HEK293 (cell line): Measurements from ENCODE around the gene SARS2.

Experiments used
- GLIS2 ChIP-seq: fragments of 450-650 bp; formaldehyde crosslinking; IDR thresholded peaks from 2 replicates; pipeline ENCODE4 v1.5.1; 2016; ENCODE audit warnings: missing biosample characterization, missing genetic modification characterization
- HOXA7 ChIP-seq: sonication (generic); formaldehyde crosslinking; IDR thresholded peaks from 2 replicates; pipeline ENCODE4 v1.8.1; 2022; ENCODE audit warnings: missing genetic modification reagents, borderline replicate concordance
- RBAK ChIP-seq: fragments of 450-650 bp; formaldehyde crosslinking; IDR thresholded peaks from 2 replicates; pipeline ENCODE4 v1.5.1; 2016; ENCODE audit warnings: missing biosample characterization, missing genetic modification characterization
- SP7 ChIP-seq: fragments of 450-650 bp; formaldehyde crosslinking; IDR thresholded peaks from 2 replicates; pipeline ENCODE4 v1.5.1; 2016; ENCODE audit warnings: missing biosample characterization, missing genetic modification characterization
- YY1 ChIP-seq: fragments of 450-650 bp; formaldehyde crosslinking; IDR thresholded peaks from 2 replicates; pipeline ENCODE4 v1.5.1; 2018; ENCODE audit warnings: missing biosample characterization, missing genetic modification characterization
- ZFHX2 ChIP-seq: fragments of 450-650 bp; formaldehyde crosslinking; conservative IDR thresholded peaks from 2 replicates; pipeline ENCODE4 v1.5.1; 2016; ENCODE audit warnings: missing biosample characterization, missing genetic modification characterization
- ZFP3 ChIP-seq: fragments of 450-650 bp; formaldehyde crosslinking; IDR thresholded peaks from 2 replicates; pipeline ENCODE4 v1.5.1; 2016; ENCODE audit warnings: low read depth, missing biosample characterization, missing genetic modification characterization
- ZNF169 ChIP-seq: fragments of 450-650 bp; formaldehyde crosslinking; IDR thresholded peaks from 2 replicates; pipeline ENCODE4 v1.5.1; 2016; ENCODE audit warnings: missing biosample characterization, missing genetic modification characterization
- ZNF184 ChIP-seq: fragments of 450-650 bp; IDR thresholded peaks from 2 replicates; pipeline ENCODE4 v1.5.1; 2018; ENCODE audit warnings: missing biosample characterization, mild to moderate bottlenecking, missing genetic modification characterization
- ZNF2 ChIP-seq: fragments of 450-650 bp; formaldehyde crosslinking; IDR thresholded peaks from 2 replicates; pipeline ENCODE4 v1.5.1; 2016; ENCODE audit warnings: missing biosample characterization, missing genetic modification characterization
- ZNF223 ChIP-seq: fragments of 450-650 bp; formaldehyde crosslinking; IDR thresholded peaks from 2 replicates; pipeline ENCODE4 v1.5.1; 2016; ENCODE audit warnings: missing biosample characterization, missing genetic modification characterization
- ZNF274 ChIP-seq, 2 experiments: fragments of 200-500 bp in 1 of 2; fragments of 450-650 bp in 1 of 2; sonication (Bioruptor generic) in 1 of 2; formaldehyde crosslinking in 1 of 2; IDR thresholded peaks; 2 replicates each; pipeline versions ENCODE4 v1.5.1 to v1.6.1; 2014 to 2016; ENCODE audit warnings: borderline replicate concordance in 1 of 2, inconsistent platforms in 1 of 2, low read length in 1 of 2, missing biosample characterization in 1 of 2, missing genetic modification characterization in 1 of 2
- ZNF280D ChIP-seq: fragments of 450-650 bp; formaldehyde crosslinking; IDR thresholded peaks from 2 replicates; pipeline ENCODE4 v1.5.1; 2016; ENCODE audit warnings: missing biosample characterization, missing genetic modification characterization
- ZNF292 ChIP-seq: fragments of 450-650 bp; formaldehyde crosslinking; IDR thresholded peaks from 2 replicates; pipeline ENCODE4 v1.5.1; 2016; ENCODE audit warnings: low read depth, missing biosample characterization, missing genetic modification characterization, borderline replicate concordance
- ZNF341 ChIP-seq: fragments of 450-650 bp; formaldehyde crosslinking; IDR thresholded peaks from 2 replicates; pipeline ENCODE4; 2016; ENCODE audit warnings: low read depth, missing biosample characterization, missing genetic modification characterization
- ZNF48 ChIP-seq: fragments of 450-650 bp; formaldehyde crosslinking; IDR thresholded peaks from 2 replicates; pipeline ENCODE4 v1.5.1; 2016; ENCODE audit warnings: missing biosample characterization, missing genetic modification characterization
- ZNF501 ChIP-seq: fragments of 450-650 bp; formaldehyde crosslinking; IDR thresholded peaks from 2 replicates; pipeline ENCODE4 v1.5.1; 2016; ENCODE audit warnings: missing biosample characterization, missing genetic modification characterization
- ZNF521 ChIP-seq: fragments of 450-650 bp; formaldehyde crosslinking; IDR thresholded peaks from 2 replicates; pipeline ENCODE4 v1.5.1; 2017; ENCODE audit warnings: missing biosample characterization, mild to moderate bottlenecking, missing genetic modification characterization
- ZNF529 ChIP-seq: fragments of 450-650 bp; formaldehyde crosslinking; IDR thresholded peaks from 2 replicates; pipeline ENCODE4 v1.5.1; 2017; ENCODE audit warnings: missing genetic modification characterization, missing biosample characterization; ENCODE audit not compliant: insufficient replicate concordance
- ZNF610 ChIP-seq: fragments of 450-650 bp; formaldehyde crosslinking; IDR thresholded peaks from 2 replicates; pipeline ENCODE4 v1.5.1; 2016; ENCODE audit warnings: missing biosample characterization, missing genetic modification characterization, borderline replicate concordance
- ZNF791 ChIP-seq: fragments of 450-650 bp; formaldehyde crosslinking; IDR thresholded peaks from 2 replicates; pipeline ENCODE4 v1.5.1; 2016; ENCODE audit warnings: missing biosample characterization, missing genetic modification characterization
- ZNF843 ChIP-seq: fragments of 450-650 bp; formaldehyde crosslinking; IDR thresholded peaks from 2 replicates; pipeline ENCODE4 v1.5.1; 2016; ENCODE audit warnings: missing biosample characterization, missing genetic modification characterization
- ZSCAN30 ChIP-seq: fragments of 450-650 bp; IDR thresholded peaks from 2 replicates; pipeline ENCODE4 v1.5.1; 2018; ENCODE audit warnings: missing biosample characterization, mild to moderate bottlenecking, missing genetic modification characterization, moderate library complexity
- ZSCAN4 ChIP-seq: fragments of 450-650 bp; formaldehyde crosslinking; IDR thresholded peaks from 2 replicates; pipeline ENCODE4 v1.5.1; 2017; ENCODE audit warnings: missing biosample characterization, missing genetic modification characterization
- ZXDB ChIP-seq: fragments of 450-650 bp; formaldehyde crosslinking; IDR thresholded peaks from 2 replicates; pipeline ENCODE4 v1.5.1; 2016; ENCODE audit warnings: missing biosample characterization, missing genetic modification characterization
- TF ChIP-seq, protein P1 (sequence below): fragments of 450-650 bp; formaldehyde crosslinking; IDR thresholded peaks from 2 replicates; pipeline ENCODE4 v1.5.1; 2016; ENCODE audit warnings: missing biosample characterization, missing genetic modification characterization
- TF ChIP-seq, protein P2 (sequence below): fragments of 450-650 bp; formaldehyde crosslinking; IDR thresholded peaks from 2 replicates; pipeline ENCODE4 v1.5.1; 2016; ENCODE audit warnings: missing biosample characterization, missing genetic modification characterization
- TF ChIP-seq, protein P3 (sequence below): fragments of 450-650 bp; formaldehyde crosslinking; IDR thresholded peaks from 2 replicates; pipeline ENCODE4 v1.5.1; 2016; ENCODE audit warnings: missing biosample characterization, missing genetic modification characterization

Gene SARS2

DNA sequence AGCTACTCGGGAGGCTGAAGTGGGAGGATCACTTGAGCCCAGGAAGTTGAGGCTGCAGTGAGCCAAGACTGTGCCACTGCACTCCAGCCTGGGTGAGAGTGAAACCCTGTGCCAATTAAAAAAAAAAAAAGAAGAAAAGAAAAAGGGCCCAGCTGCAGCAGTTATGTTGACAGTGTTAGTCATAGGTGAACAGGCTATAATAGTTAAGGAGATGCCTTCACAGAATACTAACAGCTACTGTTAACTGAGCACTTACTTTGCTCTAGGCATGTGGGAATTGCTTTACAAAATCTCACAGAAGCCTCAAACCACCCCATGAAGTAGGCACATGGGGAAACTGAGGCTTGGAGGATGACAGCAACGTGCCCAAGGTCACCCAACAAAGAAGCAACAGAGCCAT, 41.1 kb upstream of the SARS2 start (continued):
- TF ChIP-seq ZNF274 (IDR thresholded peaks at IDR 0.05; ENCODE audit: low read length) (no peak), ZNF274 (tag by site-specific recombination; IDR thresholded peaks at IDR 0.05; ENCODE audit: borderline replicate concordance) (no peak), ZNF48 (tag by site-specific recombination) (no peak), ZNF521 (no peak), ZSCAN4 (tag by site-specific recombination) (no peak), GLIS2 (tag by site-specific recombination) (no peak), ZNF843 (tag by site-specific recombination) (no peak), ZSCAN30 (0 out of 2 replicates have a peak, but pooled peaks have one; percentile 29), ZNF501 (tag by site-specific recombination) (no peak), ZNF791 (tag by site-specific recombination) (no peak), ZXDB (no peak), ZNF184 (tag by site-specific recombination) (no peak), ZNF2 (tag by site-specific recombination) (no peak), SP7 (tag by site-specific recombination) (no peak), HOXA7 (CRISPR knock-in tag) (no peak), ZFP3 (tag by site-specific recombination) (no peak), ZNF292 (tag by site-specific recombination) (no peak), RBAK (tag by site-specific recombination) (no peak), ZNF280D (tag by site-specific recombination) (0 out of 2 replicates have a peak, but pooled peaks have one; percentile 27), YY1 (tag by site-specific recombination) (no peak), ZNF610 (no peak), ZFHX2 (no peak), ZNF341 (tag by site-specific recombination) (no peak), ZNF169 (no peak), ZNF223 (tag by site-specific recombination) (no peak), ZNF529 (tag by site-specific recombination) (no peak)
- TF ChIP-seq, protein P1, sequence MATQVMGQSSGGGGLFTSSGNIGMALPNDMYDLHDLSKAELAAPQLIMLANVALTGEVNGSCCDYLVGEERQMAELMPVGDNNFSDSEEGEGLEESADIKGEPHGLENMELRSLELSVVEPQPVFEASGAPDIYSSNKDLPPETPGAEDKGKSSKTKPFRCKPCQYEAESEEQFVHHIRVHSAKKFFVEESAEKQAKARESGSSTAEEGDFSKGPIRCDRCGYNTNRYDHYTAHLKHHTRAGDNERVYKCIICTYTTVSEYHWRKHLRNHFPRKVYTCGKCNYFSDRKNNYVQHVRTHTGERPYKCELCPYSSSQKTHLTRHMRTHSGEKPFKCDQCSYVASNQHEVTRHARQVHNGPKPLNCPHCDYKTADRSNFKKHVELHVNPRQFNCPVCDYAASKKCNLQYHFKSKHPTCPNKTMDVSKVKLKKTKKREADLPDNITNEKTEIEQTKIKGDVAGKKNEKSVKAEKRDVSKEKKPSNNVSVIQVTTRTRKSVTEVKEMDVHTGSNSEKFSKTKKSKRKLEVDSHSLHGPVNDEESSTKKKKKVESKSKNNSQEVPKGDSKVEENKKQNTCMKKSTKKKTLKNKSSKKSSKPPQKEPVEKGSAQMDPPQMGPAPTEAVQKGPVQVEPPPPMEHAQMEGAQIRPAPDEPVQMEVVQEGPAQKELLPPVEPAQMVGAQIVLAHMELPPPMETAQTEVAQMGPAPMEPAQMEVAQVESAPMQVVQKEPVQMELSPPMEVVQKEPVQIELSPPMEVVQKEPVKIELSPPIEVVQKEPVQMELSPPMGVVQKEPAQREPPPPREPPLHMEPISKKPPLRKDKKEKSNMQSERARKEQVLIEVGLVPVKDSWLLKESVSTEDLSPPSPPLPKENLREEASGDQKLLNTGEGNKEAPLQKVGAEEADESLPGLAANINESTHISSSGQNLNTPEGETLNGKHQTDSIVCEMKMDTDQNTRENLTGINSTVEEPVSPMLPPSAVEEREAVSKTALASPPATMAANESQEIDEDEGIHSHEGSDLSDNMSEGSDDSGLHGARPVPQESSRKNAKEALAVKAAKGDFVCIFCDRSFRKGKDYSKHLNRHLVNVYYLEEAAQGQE (tag by site-specific recombination): no peak
- TF ChIP-seq, protein P2, sequence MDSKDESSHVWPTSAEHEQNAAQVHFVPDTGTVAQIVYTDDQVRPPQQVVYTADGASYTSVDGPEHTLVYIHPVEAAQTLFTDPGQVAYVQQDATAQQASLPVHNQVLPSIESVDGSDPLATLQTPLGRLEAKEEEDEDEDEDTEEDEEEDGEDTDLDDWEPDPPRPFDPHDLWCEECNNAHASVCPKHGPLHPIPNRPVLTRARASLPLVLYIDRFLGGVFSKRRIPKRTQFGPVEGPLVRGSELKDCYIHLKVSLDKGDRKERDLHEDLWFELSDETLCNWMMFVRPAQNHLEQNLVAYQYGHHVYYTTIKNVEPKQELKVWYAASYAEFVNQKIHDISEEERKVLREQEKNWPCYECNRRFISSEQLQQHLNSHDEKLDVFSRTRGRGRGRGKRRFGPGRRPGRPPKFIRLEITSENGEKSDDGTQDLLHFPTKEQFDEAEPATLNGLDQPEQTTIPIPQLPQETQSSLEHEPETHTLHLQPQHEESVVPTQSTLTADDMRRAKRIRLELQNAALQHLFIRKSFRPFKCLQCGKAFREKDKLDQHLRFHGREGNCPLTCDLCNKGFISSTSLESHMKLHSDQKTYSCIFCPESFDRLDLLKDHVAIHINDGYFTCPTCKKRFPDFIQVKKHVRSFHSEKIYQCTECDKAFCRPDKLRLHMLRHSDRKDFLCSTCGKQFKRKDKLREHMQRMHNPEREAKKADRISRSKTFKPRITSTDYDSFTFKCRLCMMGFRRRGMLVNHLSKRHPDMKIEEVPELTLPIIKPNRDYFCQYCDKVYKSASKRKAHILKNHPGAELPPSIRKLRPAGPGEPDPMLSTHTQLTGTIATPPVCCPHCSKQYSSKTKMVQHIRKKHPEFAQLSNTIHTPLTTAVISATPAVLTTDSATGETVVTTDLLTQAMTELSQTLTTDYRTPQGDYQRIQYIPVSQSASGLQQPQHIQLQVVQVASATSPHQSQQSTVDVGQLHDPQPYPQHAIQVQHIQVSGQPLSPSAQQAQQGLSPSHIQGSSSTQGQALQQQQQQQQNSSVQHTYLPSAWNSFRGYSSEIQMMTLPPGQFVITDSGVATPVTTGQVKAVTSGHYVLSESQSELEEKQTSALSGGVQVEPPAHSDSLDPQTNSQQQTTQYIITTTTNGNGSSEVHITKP (tag by site-specific recombination): peak; percentile 25
- TF ChIP-seq, protein P3, sequence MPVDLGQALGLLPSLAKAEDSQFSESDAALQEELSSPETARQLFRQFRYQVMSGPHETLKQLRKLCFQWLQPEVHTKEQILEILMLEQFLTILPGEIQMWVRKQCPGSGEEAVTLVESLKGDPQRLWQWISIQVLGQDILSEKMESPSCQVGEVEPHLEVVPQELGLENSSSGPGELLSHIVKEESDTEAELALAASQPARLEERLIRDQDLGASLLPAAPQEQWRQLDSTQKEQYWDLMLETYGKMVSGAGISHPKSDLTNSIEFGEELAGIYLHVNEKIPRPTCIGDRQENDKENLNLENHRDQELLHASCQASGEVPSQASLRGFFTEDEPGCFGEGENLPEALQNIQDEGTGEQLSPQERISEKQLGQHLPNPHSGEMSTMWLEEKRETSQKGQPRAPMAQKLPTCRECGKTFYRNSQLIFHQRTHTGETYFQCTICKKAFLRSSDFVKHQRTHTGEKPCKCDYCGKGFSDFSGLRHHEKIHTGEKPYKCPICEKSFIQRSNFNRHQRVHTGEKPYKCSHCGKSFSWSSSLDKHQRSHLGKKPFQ: no peak
